ENCODE results near the gene NRXN2.

DNA sequence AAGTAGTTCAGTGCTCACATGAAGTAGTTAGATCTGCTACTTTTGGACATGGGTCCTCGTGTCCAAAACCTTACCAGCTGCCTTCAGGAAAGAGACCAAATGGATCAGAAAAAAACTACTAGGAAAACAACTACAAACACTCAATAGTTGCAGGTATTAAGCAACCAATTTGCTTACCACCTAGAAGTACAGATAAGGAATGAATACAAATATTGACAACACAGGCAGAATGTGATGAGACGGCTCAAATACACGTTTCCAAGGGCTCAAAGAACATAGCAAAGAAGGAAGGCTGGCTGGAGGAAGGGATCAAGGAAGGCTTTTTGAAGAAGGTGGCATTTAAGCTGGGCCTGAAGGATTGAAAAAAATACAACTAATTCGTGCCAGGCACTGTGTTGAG lies 41.8 kb downstream of the NRXN2 start:
- TF ChIP-seq, protein P1, sequence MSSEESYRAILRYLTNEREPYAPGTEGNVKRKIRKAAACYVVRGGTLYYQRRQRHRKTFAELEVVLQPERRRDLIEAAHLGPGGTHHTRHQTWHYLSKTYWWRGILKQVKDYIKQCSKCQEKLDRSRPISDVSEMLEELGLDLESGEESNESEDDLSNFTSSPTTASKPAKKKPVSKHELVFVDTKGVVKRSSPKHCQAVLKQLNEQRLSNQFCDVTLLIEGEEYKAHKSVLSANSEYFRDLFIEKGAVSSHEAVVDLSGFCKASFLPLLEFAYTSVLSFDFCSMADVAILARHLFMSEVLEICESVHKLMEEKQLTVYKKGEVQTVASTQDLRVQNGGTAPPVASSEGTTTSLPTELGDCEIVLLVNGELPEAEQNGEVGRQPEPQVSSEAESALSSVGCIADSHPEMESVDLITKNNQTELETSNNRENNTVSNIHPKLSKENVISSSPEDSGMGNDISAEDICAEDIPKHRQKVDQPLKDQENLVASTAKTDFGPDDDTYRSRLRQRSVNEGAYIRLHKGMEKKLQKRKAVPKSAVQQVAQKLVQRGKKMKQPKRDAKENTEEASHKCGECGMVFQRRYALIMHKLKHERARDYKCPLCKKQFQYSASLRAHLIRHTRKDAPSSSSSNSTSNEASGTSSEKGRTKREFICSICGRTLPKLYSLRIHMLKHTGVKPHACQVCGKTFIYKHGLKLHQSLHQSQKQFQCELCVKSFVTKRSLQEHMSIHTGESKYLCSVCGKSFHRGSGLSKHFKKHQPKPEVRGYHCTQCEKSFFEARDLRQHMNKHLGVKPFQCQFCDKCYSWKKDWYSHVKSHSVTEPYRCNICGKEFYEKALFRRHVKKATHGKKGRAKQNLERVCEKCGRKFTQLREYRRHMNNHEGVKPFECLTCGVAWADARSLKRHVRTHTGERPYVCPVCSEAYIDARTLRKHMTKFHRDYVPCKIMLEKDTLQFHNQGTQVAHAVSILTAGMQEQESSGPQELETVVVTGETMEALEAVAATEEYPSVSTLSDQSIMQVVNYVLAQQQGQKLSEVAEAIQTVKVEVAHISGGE (tag by site-specific recombination; conservative IDR thresholded peaks at IDR 0.05; ENCODE audit: low read depth): no peak
- no peak for TF ChIP-seq ZFHX2 (tag by site-specific recombination; conservative IDR thresholded peaks at IDR 0.05)
- TF ChIP-seq, protein P2, sequence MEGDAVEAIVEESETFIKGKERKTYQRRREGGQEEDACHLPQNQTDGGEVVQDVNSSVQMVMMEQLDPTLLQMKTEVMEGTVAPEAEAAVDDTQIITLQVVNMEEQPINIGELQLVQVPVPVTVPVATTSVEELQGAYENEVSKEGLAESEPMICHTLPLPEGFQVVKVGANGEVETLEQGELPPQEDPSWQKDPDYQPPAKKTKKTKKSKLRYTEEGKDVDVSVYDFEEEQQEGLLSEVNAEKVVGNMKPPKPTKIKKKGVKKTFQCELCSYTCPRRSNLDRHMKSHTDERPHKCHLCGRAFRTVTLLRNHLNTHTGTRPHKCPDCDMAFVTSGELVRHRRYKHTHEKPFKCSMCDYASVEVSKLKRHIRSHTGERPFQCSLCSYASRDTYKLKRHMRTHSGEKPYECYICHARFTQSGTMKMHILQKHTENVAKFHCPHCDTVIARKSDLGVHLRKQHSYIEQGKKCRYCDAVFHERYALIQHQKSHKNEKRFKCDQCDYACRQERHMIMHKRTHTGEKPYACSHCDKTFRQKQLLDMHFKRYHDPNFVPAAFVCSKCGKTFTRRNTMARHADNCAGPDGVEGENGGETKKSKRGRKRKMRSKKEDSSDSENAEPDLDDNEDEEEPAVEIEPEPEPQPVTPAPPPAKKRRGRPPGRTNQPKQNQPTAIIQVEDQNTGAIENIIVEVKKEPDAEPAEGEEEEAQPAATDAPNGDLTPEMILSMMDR (tag by site-specific recombination; IDR thresholded peaks at IDR 0.05): no peak
- no peak for TF ChIP-seq ZNF391 (tag by site-specific recombination; IDR thresholded peaks at IDR 0.05; ENCODE audit: borderline replicate concordance, low read depth)
- TF ChIP-seq, protein P3, sequence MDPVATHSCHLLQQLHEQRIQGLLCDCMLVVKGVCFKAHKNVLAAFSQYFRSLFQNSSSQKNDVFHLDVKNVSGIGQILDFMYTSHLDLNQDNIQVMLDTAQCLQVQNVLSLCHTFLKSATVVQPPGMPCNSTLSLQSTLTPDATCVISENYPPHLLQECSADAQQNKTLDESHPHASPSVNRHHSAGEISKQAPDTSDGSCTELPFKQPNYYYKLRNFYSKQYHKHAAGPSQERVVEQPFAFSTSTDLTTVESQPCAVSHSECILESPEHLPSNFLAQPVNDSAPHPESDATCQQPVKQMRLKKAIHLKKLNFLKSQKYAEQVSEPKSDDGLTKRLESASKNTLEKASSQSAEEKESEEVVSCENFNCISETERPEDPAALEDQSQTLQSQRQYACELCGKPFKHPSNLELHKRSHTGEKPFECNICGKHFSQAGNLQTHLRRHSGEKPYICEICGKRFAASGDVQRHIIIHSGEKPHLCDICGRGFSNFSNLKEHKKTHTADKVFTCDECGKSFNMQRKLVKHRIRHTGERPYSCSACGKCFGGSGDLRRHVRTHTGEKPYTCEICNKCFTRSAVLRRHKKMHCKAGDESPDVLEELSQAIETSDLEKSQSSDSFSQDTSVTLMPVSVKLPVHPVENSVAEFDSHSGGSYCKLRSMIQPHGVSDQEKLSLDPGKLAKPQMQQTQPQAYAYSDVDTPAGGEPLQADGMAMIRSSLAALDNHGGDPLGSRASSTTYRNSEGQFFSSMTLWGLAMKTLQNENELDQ (tag by site-specific recombination; IDR thresholded peaks at IDR 0.05; ENCODE audit: low read depth): no peak
